Activated CD4-positive, alpha-beta T cell treated with anti-CD3 and anti-CD28 coated beads for 36 hours (primary cell): ENCODE results near the gene LRSAM1. TPM values are rescaled to one million over a fixed set of nuclear protein-coding genes. Genes with fewer than 3 reads are reported as not detected.

Source experiments
- ATAC-seq: fragments of 200-7000 bp; cut with Tn5 transposase; one replicate; pipeline ENCODE4 v1.10.0; 2021; ENCODE audit warnings: mild to moderate bottlenecking, moderate library complexity
- CTCF ChIA-PET: fragments of 350-600 bp; sonication (Branson Sonifier 250); formaldehyde crosslinking; loops from one replicate; lab custom pipeline; 2021; ENCODE audit warnings: antibody characterized with exemption; lab: Charles Lee
- POLR2A ChIA-PET: fragments of 350-600 bp; sonication (Branson Sonifier 250); formaldehyde crosslinking; loops from one replicate; lab custom pipeline; 2021; ENCODE audit warnings: antibody characterized with exemption, inconsistent platforms; lab: Charles Lee
- DNase-seq: peaks from one replicate; pipeline ENCODE4 v3.0.0-alpha.2; 2020
- H3K27ac Mint-ChIP-seq: one replicate; pipeline ENCODE4 v1.8.0; 2021; ENCODE audit warnings: mixed read lengths
- H3K27me3 Mint-ChIP-seq: one replicate; pipeline ENCODE4 v1.8.0; 2021; ENCODE audit warnings: mixed read lengths
- H3K36me3 Mint-ChIP-seq: one replicate; pipeline ENCODE4 v1.8.0; 2021; ENCODE audit warnings: low read depth, mixed read lengths
- H3K4me1 Mint-ChIP-seq: one replicate; pipeline ENCODE4 v1.8.0; 2021; ENCODE audit warnings: mixed read lengths
- H3K4me3 Mint-ChIP-seq: one replicate; pipeline ENCODE4 v1.8.0; 2021; ENCODE audit warnings: mild to moderate bottlenecking, moderate library complexity, mixed read lengths
- H3K9me3 Mint-ChIP-seq: one replicate; pipeline ENCODE4 v1.8.0; 2021; ENCODE audit warnings: low read depth, mixed read lengths
- intact Hi-C, 2 experiments: fragments of 100-400 bp; cut with DNase I in 1 of 2; cut with micrococcal nuclease in 1 of 2; formaldehyde crosslinking; loops; one replicate each; pipeline versions ENCODE4 v1.14.2 to v1.15.1; 2022 to 2024; cut with DNase I, micrococcal nuclease
- total RNA-seq, 2 experiments: library from RNA; stranded (reverse); gene quantifications; one replicate each; pipeline ENCODE4 v1.2.3, GENCODE V29; 2021

Gene LRSAM1
- total RNA-seq, 2 experiments from 2014 or later, result 20.0 to 20.4 TPM

DNA sequence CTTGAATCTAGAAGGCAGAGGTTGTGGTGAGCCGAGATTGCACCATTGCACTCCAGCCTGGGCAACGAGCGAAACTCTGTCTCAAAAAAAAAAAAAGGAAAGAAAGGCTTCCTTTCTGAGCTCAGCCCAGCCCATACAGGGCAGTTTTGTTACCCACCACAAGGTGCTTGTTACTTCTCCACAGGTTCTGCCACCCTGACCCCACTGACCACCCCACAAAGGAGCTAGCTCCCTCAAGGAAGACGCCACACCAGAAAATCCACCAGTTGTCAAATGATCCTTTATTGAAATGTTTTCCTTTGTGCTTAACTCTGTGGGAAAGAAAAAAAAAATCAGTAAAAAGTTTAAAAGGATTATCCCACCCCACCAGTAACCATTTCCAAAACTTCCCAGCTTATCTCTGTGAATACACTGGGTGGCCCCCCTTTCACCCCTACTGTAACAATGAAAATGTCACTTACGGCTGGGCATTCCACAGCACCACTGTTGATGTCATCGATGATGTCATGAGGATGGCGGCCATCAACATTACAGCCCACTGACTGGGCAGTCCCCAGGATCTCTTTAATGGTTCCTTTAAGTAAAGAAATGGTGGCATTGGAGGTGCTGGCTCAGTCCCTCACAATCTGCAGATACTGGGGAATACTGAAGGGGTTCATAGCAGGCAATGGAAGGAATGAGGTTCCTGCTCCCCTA is 3.7 kb upstream of the LRSAM1 start:
- intact Hi-C loops, result no loop called here
- no peak for ATAC-seq
- H3K27ac Mint-ChIP-seq, result peak overlapping the region; percentile 98
- H3K4me1 Mint-ChIP-seq, result peaks cover 33% of the 10 kb centered on the region
- peaks cover 12% of the 10 kb centered on the region for H3K9me3 Mint-ChIP-seq
- no peaks in the 10 kb centered on the region for H3K27me3 Mint-ChIP-seq
- ChIA-PET CTCF (interaction anchor here (0.7 kb wide), 1 partner anchor 726 kb away, joined by 4 read pairs; no protein-coding TSS in a partner anchor), POLR2A (interaction anchor here (1.0 kb wide), 1 partner anchor 58 kb away, joined by 3 read pairs; no protein-coding TSS in a partner anchor)
- H3K4me3 Mint-ChIP-seq, result peak overlapping the region; percentile 98
- peaks cover 85% of the 10 kb centered on the region for H3K36me3 Mint-ChIP-seq
- DNase-seq, result no peak

- DNase-seq (no peak), ATAC-seq (no peak)
- H3K9me3 Mint-ChIP-seq, result peaks cover 12% of the 10 kb centered on the region
- peaks cover 36% of the 10 kb centered on the region for H3K4me1 Mint-ChIP-seq
- H3K27ac Mint-ChIP-seq, result peak overlapping the region; percentile 98
- CTCF ChIA-PET, result interaction anchor here (0.7 kb wide), 1 partner anchor 725 kb away, joined by 4 read pairs; no protein-coding TSS in a partner anchor
- H3K36me3 Mint-ChIP-seq, result peaks cover 80% of the 10 kb centered on the region
- intact Hi-C loops, result no loop called here
- H3K4me3 Mint-ChIP-seq, result peak overlapping the region; percentile 98
- no peaks in the 10 kb centered on the region for H3K27me3 Mint-ChIP-seq
- POLR2A ChIA-PET, result interaction anchor here (0.6 to 0.7 kb wide), 2 partner anchors 223 to 621 kb away, joined by 4 read pairs; no protein-coding TSS in a partner anchor
Observed at GRCh38 chr9:127448112-127448805, 3.1 kb upstream of the LRSAM1 start.

- intact Hi-C loops, result no loop called here
- peaks cover 5% of the 10 kb centered on the region for H3K9me3 Mint-ChIP-seq
- H3K36me3 Mint-ChIP-seq, result peaks cover 68% of the 10 kb centered on the region
- DNase-seq (no peak), ATAC-seq (no peak)
- H3K4me3 Mint-ChIP-seq, result peak overlapping the region; percentile 98
- no peaks in the 10 kb centered on the region for H3K27me3 Mint-ChIP-seq
- CTCF ChIA-PET, result interaction anchor here (0.7 kb wide), 1 partner anchor 470 kb away, joined by 3 read pairs; no protein-coding TSS in a partner anchor
- H3K27ac Mint-ChIP-seq, result peak overlapping the region; percentile 98
- H3K4me1 Mint-ChIP-seq, result peaks cover 36% of the 10 kb centered on the region
- POLR2A ChIA-PET, result interaction anchor here (1.0 to 2.6 kb wide), 3 partner anchors 12 to 285 kb away, joined by 3 to 21 read pairs (median 6); partner anchors contain the start of gene ZNF79
Observed at GRCh38 chr9:127449332-127449966, 1.9 kb upstream of the LRSAM1 start.

DNA sequence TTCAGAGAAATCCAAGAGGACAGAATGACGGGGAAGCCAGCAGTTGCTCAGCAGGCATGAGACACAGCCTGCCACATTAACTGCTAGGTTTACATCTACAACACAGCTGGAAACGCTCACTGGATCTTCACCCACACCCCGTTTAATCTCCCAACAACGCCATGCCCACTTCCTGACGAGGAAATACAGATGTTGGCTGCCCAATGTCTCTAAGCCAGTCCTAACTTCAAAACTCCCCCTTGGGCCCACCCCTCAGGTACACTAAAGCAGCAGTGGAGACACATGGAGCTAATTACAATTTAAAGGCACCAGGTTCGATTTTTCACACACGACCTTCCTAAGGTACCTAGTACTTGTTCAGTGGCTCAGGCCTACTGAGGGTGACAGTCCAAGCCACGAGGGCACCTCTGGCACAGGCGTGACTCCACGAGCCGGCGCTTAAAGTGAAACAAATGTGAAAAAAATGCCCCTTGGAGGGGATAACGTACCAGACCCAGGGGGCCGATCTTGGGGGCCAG is 1.0 kb upstream of the LRSAM1 start:
- intact Hi-C loops, result loop anchor here (2.0 to 10.0 kb wide), 6 partner anchors 62 to 510 kb away; partner anchors contain the start of gene SH2D3C (in 1 of the 2)
- Mint-ChIP-seq H3K9me3 (no peaks in the 10 kb centered on the region), H3K27ac (peak overlapping the region; percentile 98), H3K27me3 (no peaks in the 10 kb centered on the region), H3K36me3 (peaks cover 62% of the 10 kb centered on the region), H3K4me3 (peak overlapping the region; percentile 98), H3K4me1 (peaks cover 36% of the 10 kb centered on the region)
- ATAC-seq (no peak), DNase-seq (no peak)
- CTCF ChIA-PET, result interaction anchor here (1.1 kb wide), 1 partner anchor 26 kb away, joined by 4 read pairs; the partner anchor contains the start of gene ZNF79
- POLR2A ChIA-PET, result interaction anchor here (0.6 to 2.6 kb wide), 6 partner anchors 9 to 284 kb away, joined by 3 to 21 read pairs (median 3); partner anchors contain the start of gene ZNF79

- Mint-ChIP-seq H3K4me3 (peak overlapping the region; percentile 98), H3K4me1 (peaks cover 31% of the 10 kb centered on the region), H3K9me3 (no peaks in the 10 kb centered on the region), H3K36me3 (peaks cover 52% of the 10 kb centered on the region), H3K27me3 (no peaks in the 10 kb centered on the region), H3K27ac (peak overlapping the region; percentile 98)
- intact Hi-C loops, result loop anchor here (1.0 to 10.0 kb wide), 13 partner anchors 27 to 511 kb away; partner anchors contain the start of genes ZNF79 (in 2 of the 2), PTRH1 (in 1 of the 2), SH2D3C (in 1 of the 2) and SLC2A8 (in 1 of the 2)
- ChIA-PET POLR2A (interaction anchor here (0.6 to 2.6 kb wide), 7 partner anchors 11 to 1492 kb away, joined by 3 to 21 read pairs (median 3); partner anchors contain the start of genes PTRH1 and ZNF79), CTCF (interaction anchor here (1.0 to 1.1 kb wide), 3 partner anchors 27 to 283 kb away, joined by 3 to 4 read pairs (median 4); partner anchors contain the start of genes TOR2A and ZNF79)
- ATAC-seq (no peak), DNase-seq (no peak)
Observed at GRCh38 chr9:127451608-127451857, 223 bp downstream of the LRSAM1 start.

- ChIA-PET POLR2A (interaction anchor here (0.6 to 2.6 kb wide), 7 partner anchors 28 to 1491 kb away, joined by 3 to 21 read pairs (median 3); partner anchors contain the start of genes PTRH1 and ZNF79), CTCF (interaction anchor here (1.0 to 1.1 kb wide), 2 partner anchors 141 to 283 kb away, joined by 3 to 4 read pairs; partner anchors contain the start of gene TOR2A)
- peak; percentile 59 for ATAC-seq
- H3K27me3 Mint-ChIP-seq, result no peaks in the 10 kb centered on the region
- peaks cover 28% of the 10 kb centered on the region for H3K4me1 Mint-ChIP-seq
- intact Hi-C loops, result loop anchor here (1.0 to 10.0 kb wide), 13 partner anchors 28 to 511 kb away; partner anchors contain the start of genes ZNF79 (in 2 of the 2), PTRH1 (in 1 of the 2), SH2D3C (in 1 of the 2) and SLC2A8 (in 1 of the 2)
- H3K9me3 Mint-ChIP-seq, result no peaks in the 10 kb centered on the region
- H3K4me3 Mint-ChIP-seq, result peak overlapping the region; percentile 98
- peak overlapping the region; percentile 98 for H3K27ac Mint-ChIP-seq
- H3K36me3 Mint-ChIP-seq, result peaks cover 50% of the 10 kb centered on the region
- DNase-seq, result peak; percentile 77
Observed at GRCh38 chr9:127451858-127452656, 747 bp downstream of the LRSAM1 start.

DNA sequence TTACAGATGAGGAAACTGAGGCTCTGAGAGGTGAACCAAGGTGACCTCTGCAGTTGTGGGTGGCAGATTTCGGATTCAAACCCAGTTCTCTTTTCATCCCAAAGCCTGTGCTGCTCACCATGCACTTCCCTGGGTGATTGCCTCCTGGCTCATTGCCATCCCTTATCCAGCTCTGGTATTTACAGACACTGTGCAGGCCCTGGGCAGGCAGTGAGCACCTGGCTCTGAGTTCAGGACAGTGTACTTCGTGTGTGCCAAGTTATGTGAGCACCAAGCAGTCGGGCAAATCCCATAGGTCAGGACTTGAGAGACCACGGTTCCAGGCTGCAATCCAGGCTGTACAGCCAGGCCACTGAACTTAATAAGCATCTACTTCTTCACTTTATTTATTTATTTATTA is 1.4 kb downstream of the LRSAM1 start:
- peak overlapping the region; percentile 98 for H3K27ac Mint-ChIP-seq
- ATAC-seq (no peak), DNase-seq (no peak)
- intact Hi-C loops, result loop anchor here (5.0 to 10.0 kb wide), 2 partner anchors 138 to 325 kb away; partner anchors contain the start of gene SH2D3C (in 1 of the 2)
- H3K4me1 Mint-ChIP-seq, result peaks cover 24% of the 10 kb centered on the region
- H3K9me3 Mint-ChIP-seq, result no peaks in the 10 kb centered on the region
- no peaks in the 10 kb centered on the region for H3K27me3 Mint-ChIP-seq
- ChIA-PET CTCF (interaction anchor here (0.6 kb wide), 1 partner anchor 288 kb away, joined by 6 read pairs; no protein-coding TSS in a partner anchor), POLR2A (no interaction called here)
- H3K36me3 Mint-ChIP-seq, result peaks cover 44% of the 10 kb centered on the region
- peak overlapping the region; percentile 98 for H3K4me3 Mint-ChIP-seq

DNA sequence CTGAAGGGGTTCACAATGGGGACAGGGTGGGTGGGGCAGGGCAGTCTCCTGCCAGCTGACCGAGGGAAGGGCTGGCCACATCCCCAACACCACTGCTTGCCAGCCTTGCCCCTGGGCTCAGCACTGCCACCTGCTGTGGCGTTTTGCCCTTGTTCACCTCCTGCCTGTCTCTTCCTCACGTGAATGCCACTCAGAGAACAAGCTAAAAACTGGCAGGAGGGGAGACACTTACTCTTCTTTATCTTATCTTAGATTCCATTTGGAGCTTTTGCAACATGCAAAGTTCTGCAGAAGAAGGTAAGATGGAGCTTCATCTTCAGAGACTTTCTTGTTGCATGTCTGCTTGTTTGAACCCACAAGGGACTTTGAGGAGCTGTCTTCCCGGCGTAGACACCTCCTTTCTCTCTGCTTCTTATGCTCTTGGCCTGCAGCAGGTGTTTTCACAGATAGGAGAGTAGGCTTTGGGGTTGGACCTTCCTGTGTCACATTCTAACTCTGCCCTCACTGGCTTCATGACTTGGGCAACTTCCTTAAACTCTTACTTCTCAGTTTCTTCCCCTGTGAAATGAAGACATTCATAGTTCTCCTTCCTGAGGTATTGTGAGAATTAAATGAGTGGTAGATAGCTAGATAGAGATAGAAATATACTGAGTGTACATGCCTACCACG is 4.1 kb downstream of the LRSAM1 start:
- H3K27me3 Mint-ChIP-seq, result no peaks in the 10 kb centered on the region
- no peak for ATAC-seq
- POLR2A ChIA-PET, result no interaction called here
- CTCF ChIA-PET, result interaction anchor here (0.7 to 1.4 kb wide), 9 partner anchors 24 to 280 kb away, joined by 3 read pairs; partner anchors contain the start of genes TOR2A and ZNF79
- H3K4me3 Mint-ChIP-seq, result no peak overlapping the region
- H3K27ac Mint-ChIP-seq, result no peak overlapping the region
- DNase-seq, result peak; percentile 64
- H3K9me3 Mint-ChIP-seq, result no peaks in the 10 kb centered on the region
- peaks cover 5% of the 10 kb centered on the region for H3K4me1 Mint-ChIP-seq
- peaks cover 23% of the 10 kb centered on the region for H3K36me3 Mint-ChIP-seq
- intact Hi-C loops, result loop anchor here (1.0 to 10.0 kb wide), 3 partner anchors 141 to 241 kb away; no protein-coding TSS in a partner anchor

DNA sequence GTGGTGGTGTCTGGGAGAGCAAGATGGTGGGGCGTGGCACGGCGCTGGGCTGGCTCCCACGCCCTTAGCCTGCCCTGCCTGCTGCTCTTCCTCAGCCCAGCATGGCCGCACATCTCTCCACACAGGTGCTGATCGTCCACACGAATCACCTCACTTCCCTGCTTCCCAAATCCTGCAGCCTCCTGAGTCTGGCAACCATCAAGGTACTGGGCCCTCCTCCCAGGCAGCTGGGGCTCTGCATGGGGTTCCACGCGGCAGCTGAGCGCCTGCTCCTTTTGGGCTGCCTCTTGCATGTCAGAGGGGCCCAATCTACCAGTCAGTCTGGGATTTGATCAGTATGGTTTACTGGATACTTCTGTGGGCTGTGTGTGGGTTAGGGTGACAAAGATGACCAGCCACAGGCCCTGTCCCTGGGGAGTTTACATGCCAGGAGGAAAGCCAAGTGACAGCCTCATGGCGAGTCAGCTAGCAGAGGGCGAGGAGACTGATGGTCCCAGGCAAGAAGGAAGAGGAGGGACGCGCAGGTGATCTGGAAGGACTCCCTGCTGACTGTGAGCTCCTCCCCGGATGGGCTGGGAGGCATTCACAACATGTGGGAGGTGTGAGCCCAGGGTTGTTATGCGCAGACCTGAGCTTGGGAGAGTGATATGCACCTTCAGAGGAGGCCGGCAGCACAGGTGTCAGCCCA is 6.0 kb downstream of the LRSAM1 start:
- DNase-seq (no peak), ATAC-seq (no peak)
- Mint-ChIP-seq H3K36me3 (peaks cover 20% of the 10 kb centered on the region), H3K4me1 (peaks cover 4% of the 10 kb centered on the region), H3K27me3 (no peaks in the 10 kb centered on the region), H3K9me3 (no peaks in the 10 kb centered on the region), H3K4me3 (no peak overlapping the region), H3K27ac (no peak overlapping the region)
- intact Hi-C loops, result loop anchor here in 1 of 2 experiments (10.0 kb wide), 1 partner anchor 143 kb away; no protein-coding TSS in a partner anchor
- CTCF ChIA-PET, result no interaction called here
- POLR2A ChIA-PET, result no interaction called here
